ENCODE data around the gene SORCS2.
"Not testable (repeated sequence)": the region's sequence is repeated elsewhere in the genome, so short reads cannot be mapped to it uniquely, and the experiment has no call there.

SORCS2 gene

GRCh38 chr4:7593646-7594412, 401.5 kb downstream of the SORCS2 start:
- no peaks in the 10 kb centered on the region for H3K36me3 Mint-ChIP-seq (ENCODE audit: insufficient read depth)
- H3K4me3 Mint-ChIP-seq, result no peak overlapping the region
- H3K27ac Mint-ChIP-seq, result no peak overlapping the region
- peaks cover 37 to 76% of the 10 kb centered on the region in 2 donors for H3K27me3 Mint-ChIP-seq
- no peaks in the 10 kb centered on the region for H3K9me3 Mint-ChIP-seq
- ATAC-seq (replicated peaks) (no peak), DNase-seq (no peak)
- peaks cover 0 to 2% of the 10 kb centered on the region in 2 donors for H3K4me1 Mint-ChIP-seq (ENCODE audit: low read depth in 2 of 2)

DNA sequence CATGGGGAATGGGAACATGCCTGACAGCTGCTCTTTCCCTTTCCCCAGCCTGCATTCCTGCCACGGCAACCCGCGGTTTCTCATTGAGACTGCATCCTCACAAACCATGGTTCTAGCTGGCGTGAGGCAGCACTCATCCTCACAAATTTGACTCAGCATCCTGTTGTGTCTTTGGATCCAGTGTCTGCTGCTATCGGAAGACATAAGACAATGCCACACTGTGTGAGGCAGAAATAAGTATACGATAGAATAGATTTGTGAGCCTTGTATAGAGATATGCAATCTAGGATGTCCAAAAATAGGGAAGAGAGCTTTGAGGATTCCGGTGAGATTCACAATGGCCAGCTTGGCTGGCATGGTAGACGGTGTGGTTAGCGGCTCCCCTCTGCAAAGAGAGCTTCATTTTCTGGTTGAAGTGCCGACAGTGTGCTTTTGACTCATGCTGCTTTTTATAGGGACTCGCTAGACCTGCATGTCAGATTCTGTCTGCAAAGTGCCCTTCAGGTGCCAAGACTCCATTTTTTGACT, 403.7 kb downstream of the SORCS2 start:
- Mint-ChIP-seq H3K27ac (no peak overlapping the region), H3K36me3 (ENCODE audit: insufficient read depth) (no peaks in the 10 kb centered on the region), H3K4me3 (no peak overlapping the region), H3K4me1 (ENCODE audit: low read depth in 2 of 2) (peaks cover 0 to 2% of the 10 kb centered on the region in 2 donors), H3K9me3 (no peaks in the 10 kb centered on the region), H3K27me3 (peaks cover 35 to 59% of the 10 kb centered on the region in 2 donors)
- ATAC-seq (replicated peaks) (no peak), DNase-seq (no peak)

- ATAC-seq (replicated peaks) (no peak), DNase-seq (no peak)
- Mint-ChIP-seq H3K4me3 (no peak overlapping the region), H3K27me3 (peaks cover 35 to 52% of the 10 kb centered on the region in 2 donors), H3K27ac (no peak overlapping the region), H3K9me3 (no peaks in the 10 kb centered on the region), H3K4me1 (ENCODE audit: low read depth in 2 of 2) (peaks cover 0 to 2% of the 10 kb centered on the region in 2 donors), H3K36me3 (ENCODE audit: insufficient read depth) (no peaks in the 10 kb centered on the region)
Observed at GRCh38 chr4:7596918-7597606, 404.7 kb downstream of the SORCS2 start.

GRCh38 chr4:7598939-7599790, 406.8 kb downstream of the SORCS2 start:
- Mint-ChIP-seq H3K36me3 (ENCODE audit: insufficient read depth) (no peaks in the 10 kb centered on the region), H3K4me1 (ENCODE audit: low read depth in 2 of 2) (peaks cover 0 to 2% of the 10 kb centered on the region in 2 donors), H3K4me3 (no peak overlapping the region), H3K9me3 (no peaks in the 10 kb centered on the region), H3K27me3 (peaks cover 33 to 45% of the 10 kb centered on the region in 2 donors), H3K27ac (no peak overlapping the region)
- no peak for DNase-seq
- no peak for ATAC-seq (replicated peaks)

- DNase-seq (no peak), ATAC-seq (replicated peaks) (no peak)
- Mint-ChIP-seq H3K9me3 (no peaks in the 10 kb centered on the region), H3K4me1 (ENCODE audit: low read depth in 2 of 2) (peaks cover 0 to 4% of the 10 kb centered on the region in 2 donors), H3K4me3 (no peak overlapping the region), H3K36me3 (ENCODE audit: insufficient read depth) (no peaks in the 10 kb centered on the region), H3K27me3 (peaks cover 23 to 34% of the 10 kb centered on the region in 2 donors), H3K27ac (no peak overlapping the region)
Observed at GRCh38 chr4:7600247-7600646, 407.9 kb downstream of the SORCS2 start.

DNA sequence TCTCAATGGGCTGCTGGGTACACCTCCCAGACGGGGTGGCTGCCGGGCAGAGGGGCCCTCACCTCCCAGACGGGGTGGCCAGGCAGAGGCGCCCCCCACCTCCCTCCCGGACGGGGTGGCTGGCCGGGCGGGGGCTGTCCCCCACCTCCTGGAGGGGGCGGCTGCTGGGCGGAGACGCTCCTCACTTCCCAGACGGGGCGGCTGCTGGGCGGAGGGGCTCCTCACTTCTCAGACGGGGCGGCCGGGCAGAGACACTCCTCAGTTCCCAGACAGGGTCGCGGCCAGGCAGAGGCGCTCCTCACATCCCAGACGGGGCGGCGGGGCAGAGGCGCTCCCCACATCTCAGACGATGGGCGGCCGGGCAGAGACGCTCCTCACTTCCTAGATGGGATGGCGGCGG, 409.8 kb downstream of the SORCS2 start:
- not testable (repeated sequence) for H3K36me3 Mint-ChIP-seq (ENCODE audit: insufficient read depth); H3K27ac Mint-ChIP-seq; ATAC-seq (replicated peaks); H3K4me1 Mint-ChIP-seq (ENCODE audit: low read depth in 2 of 2); H3K9me3 Mint-ChIP-seq; H3K4me3 Mint-ChIP-seq; DNase-seq
- peaks cover 5 to 15% of the 10 kb centered on the region in 2 donors for H3K27me3 Mint-ChIP-seq

- no peaks in the 10 kb centered on the region for H3K9me3 Mint-ChIP-seq
- no peak for ATAC-seq (replicated peaks)
- peaks cover 0 to 17% of the 10 kb centered on the region in 2 donors for H3K27me3 Mint-ChIP-seq
- peak overlapping the region in 1 of 2 donors; percentile 15 for H3K27ac Mint-ChIP-seq
- H3K4me1 Mint-ChIP-seq (ENCODE audit: low read depth in 2 of 2), result peaks cover 0 to 5% of the 10 kb centered on the region in 2 donors
- H3K4me3 Mint-ChIP-seq, result no peak overlapping the region
- no peaks in the 10 kb centered on the region for H3K36me3 Mint-ChIP-seq (ENCODE audit: insufficient read depth)
- no peak for DNase-seq
Observed at GRCh38 chr4:7607156-7607910, 415.0 kb downstream of the SORCS2 start.

- Mint-ChIP-seq H3K4me3 (no peak overlapping the region), H3K4me1 (ENCODE audit: low read depth in 2 of 2) (peaks cover 0 to 5% of the 10 kb centered on the region in 2 donors), H3K27me3 (peaks cover 0 to 17% of the 10 kb centered on the region in 2 donors), H3K9me3 (no peaks in the 10 kb centered on the region), H3K36me3 (ENCODE audit: insufficient read depth) (no peaks in the 10 kb centered on the region), H3K27ac (peak overlapping the region in 1 of 2 donors; percentile 12)
- no peak for DNase-seq
- peak; percentile 27 for ATAC-seq (replicated peaks)
Observed at GRCh38 chr4:7608046-7608445, 415.7 kb downstream of the SORCS2 start.

DNA sequence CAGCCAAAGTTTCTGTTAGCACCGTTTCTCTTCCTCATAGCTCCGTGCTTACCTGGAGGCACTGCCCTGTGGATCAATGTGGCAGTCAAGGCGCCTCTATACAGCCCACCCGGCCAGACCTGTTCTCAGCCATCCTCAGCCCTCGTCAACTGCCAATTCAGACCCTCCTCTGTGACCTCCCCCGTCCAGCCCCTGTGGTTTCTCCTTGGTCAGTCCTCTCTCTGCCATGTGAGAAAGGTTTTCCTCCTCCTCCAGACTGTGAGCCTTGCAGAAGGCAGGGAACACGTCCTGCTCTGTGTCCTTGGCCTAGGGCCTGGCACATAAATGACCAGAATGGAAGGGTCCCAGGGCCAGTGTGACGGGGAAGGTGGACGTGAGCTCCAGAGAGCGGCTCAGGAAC, 417.0 kb downstream of the SORCS2 start:
- Mint-ChIP-seq H3K27me3 (peaks cover 0 to 17% of the 10 kb centered on the region in 2 donors), H3K4me3 (no peak overlapping the region), H3K9me3 (no peaks in the 10 kb centered on the region), H3K36me3 (ENCODE audit: insufficient read depth) (no peaks in the 10 kb centered on the region), H3K27ac (peak overlapping the region; percentile 18 to 41), H3K4me1 (ENCODE audit: low read depth in 2 of 2) (peaks cover 0 to 5% of the 10 kb centered on the region in 2 donors)
- DNase-seq, result no peak
- no peak for ATAC-seq (replicated peaks)

GRCh38 chr4:7610022-7610670, 417.8 kb downstream of the SORCS2 start:
- no peak overlapping the region for H3K27ac Mint-ChIP-seq
- no peaks in the 10 kb centered on the region for H3K36me3 Mint-ChIP-seq (ENCODE audit: insufficient read depth)
- ATAC-seq (replicated peaks) (no peak), DNase-seq (no peak)
- H3K4me3 Mint-ChIP-seq, result no peak overlapping the region
- H3K9me3 Mint-ChIP-seq, result no peaks in the 10 kb centered on the region
- peaks cover 0 to 17% of the 10 kb centered on the region in 2 donors for H3K27me3 Mint-ChIP-seq
- H3K4me1 Mint-ChIP-seq (ENCODE audit: low read depth in 2 of 2), result peaks cover 0 to 3% of the 10 kb centered on the region in 2 donors

- no peak for DNase-seq
- H3K36me3 Mint-ChIP-seq (ENCODE audit: insufficient read depth), result no peaks in the 10 kb centered on the region
- H3K27ac Mint-ChIP-seq, result no peak overlapping the region
- H3K4me1 Mint-ChIP-seq (ENCODE audit: low read depth in 2 of 2), result peaks cover 0 to 3% of the 10 kb centered on the region in 2 donors
- no peak for ATAC-seq (replicated peaks)
- no peaks in the 10 kb centered on the region for H3K9me3 Mint-ChIP-seq
- peaks cover 0 to 17% of the 10 kb centered on the region in 2 donors for H3K27me3 Mint-ChIP-seq
- no peak overlapping the region for H3K4me3 Mint-ChIP-seq
Observed at GRCh38 chr4:7610841-7611240, 418.5 kb downstream of the SORCS2 start.

DNA sequence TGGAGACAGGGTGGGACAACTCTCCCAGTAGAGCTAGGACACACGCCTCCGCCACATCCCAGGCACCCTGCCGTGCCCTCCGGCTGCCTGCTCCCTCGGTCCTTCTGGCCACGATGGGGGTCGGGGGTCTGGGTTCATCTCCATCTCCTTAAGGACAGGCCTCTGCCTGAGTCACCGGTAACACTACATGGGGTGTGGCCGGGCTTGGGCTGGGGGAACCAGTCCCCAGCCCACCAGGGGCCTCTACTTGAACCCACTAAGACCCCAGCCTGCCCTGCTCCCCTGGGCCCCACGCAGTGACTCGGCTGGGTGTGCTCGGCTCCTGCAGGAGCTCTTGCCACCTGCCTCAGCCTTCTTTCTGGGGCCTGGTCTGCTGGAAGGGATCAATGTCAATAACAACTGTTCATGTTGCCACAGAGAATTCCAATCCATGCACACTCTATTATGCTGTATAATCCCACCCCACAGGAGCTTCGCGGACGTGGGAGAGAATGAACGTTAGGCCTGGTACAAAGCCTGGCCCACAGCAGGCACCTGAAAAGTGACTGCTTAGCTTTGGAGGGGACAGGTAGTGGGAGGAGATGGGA, 420.1 kb downstream of the SORCS2 start:
- Mint-ChIP-seq H3K27me3 (peaks cover 0 to 15% of the 10 kb centered on the region in 2 donors), H3K27ac (no peak overlapping the region), H3K4me1 (ENCODE audit: low read depth in 2 of 2) (peaks cover 0 to 3% of the 10 kb centered on the region in 2 donors), H3K9me3 (no peaks in the 10 kb centered on the region), H3K36me3 (ENCODE audit: insufficient read depth) (no peaks in the 10 kb centered on the region), H3K4me3 (no peak overlapping the region)
- ATAC-seq (replicated peaks), result no peak
- no peak for DNase-seq
